ENCODE data around the gene PRMT3. TPM values are rescaled to one million over a fixed set of nuclear protein-coding genes. Genes with fewer than 3 reads are reported as not detected.

PRMT3 gene
- total and polyA plus RNA-seq, 2 donors (not counting 3 experiments of a cell fraction or from before 2014, with no cell fraction given) = 6.2 to 13.3 TPM

GRCh38 chr11:20342347-20343141, 45.0 kb upstream of the PRMT3 start:
- H3K4me1 ChIP-seq (ENCODE audit: control insufficient read depth, extremely low read depth, insufficient read depth, low read length) = no peaks in the 10 kb centered on the region
- TF ChIP-seq FOS (IDR thresholded peaks at IDR 0.05; ENCODE audit: borderline replicate concordance, insufficient read depth, low read length) = no peak
- no peak for TF ChIP-seq CTCF (IDR thresholded peaks at IDR 0.05; ENCODE audit: extremely low read depth in 1 of 2, insufficient read depth in 1 of 2, low read depth in 1 of 2, low read length in 2 of 2)
- TF ChIP-seq MAX (IDR thresholded peaks at IDR 0.05; ENCODE audit: insufficient read depth, insufficient read length) = no peak
- TF ChIP-seq POLR2AphosphoS5 (IDR thresholded peaks at IDR 0.05; ENCODE audit: insufficient read depth, low read depth, low read length) = no peak
- no peak for TF ChIP-seq GATA2 (IDR thresholded peaks at IDR 0.05; ENCODE audit: insufficient read depth, insufficient read length, low read depth, low read length)
- no peak for TF ChIP-seq JUN (IDR thresholded peaks at IDR 0.05; ENCODE audit: borderline replicate concordance, insufficient read depth, insufficient read length, low read depth)
- no peak for TF ChIP-seq POLR2A (IDR thresholded peaks at IDR 0.05; ENCODE audit: low read depth, low read length)
- no peak for TF ChIP-seq MYC (IDR thresholded peaks at IDR 0.05; ENCODE audit: low read depth, low read length)
- H3K4me3 ChIP-seq (replicated peaks in 1 of 3; ENCODE audit: insufficient read depth in 1 of 3, low read depth in 1 of 3, low read length in 3 of 3) = no peak overlapping the region
- no peak overlapping the region for H3K4me2 ChIP-seq (ENCODE audit: insufficient read depth, low read length)
- intact Hi-C loops (cut with micrococcal nuclease) (no loop called here), dilution Hi-C loops (cut with MboI; ENCODE audit: extremely low pct_ligation_motif_present, low sequenced_read_pairs) (no loop called here)
- no peak overlapping the region for H2AFZ ChIP-seq (ENCODE audit: low read depth, low read length)
- no peaks in the 10 kb centered on the region for H3K79me2 ChIP-seq (ENCODE audit: control insufficient read depth, insufficient read depth, low read length)
- POLR2A ChIA-PET = no interaction called here
- H4K20me1 ChIP-seq (replicated peaks; ENCODE audit: control insufficient read depth, extremely low read depth, insufficient read depth, low read length) = no peaks in the 10 kb centered on the region
- CTCF ChIA-PET = interaction anchor here (1.3 to 1.6 kb wide), 2 partner anchors 9 to 210 kb away, joined by 4 to 5 read pairs; no protein-coding TSS in a partner anchor
- no TSS peak for BruUV-seq (replicated peaks)
- DNase-seq (ENCODE audit: low read depth, low spot score) (no peak), FAIRE-seq (no peak)
- no peaks in the 10 kb centered on the region for H3K36me3 ChIP-seq (ENCODE audit: control insufficient read depth in 2 of 2, extremely low read depth in 1 of 2, insufficient read depth in 2 of 2, low read length in 2 of 2)
- H3K9me3 ChIP-seq (replicated peaks; ENCODE audit: control insufficient read depth, insufficient read depth, low read length) = no peaks in the 10 kb centered on the region
- peaks cover 38 to 40% of the 10 kb centered on the region in 2 experiments for H3K27me3 ChIP-seq (ENCODE audit: control insufficient read depth in 2 of 2, insufficient read depth in 2 of 2, low read length in 2 of 2)
- no peak overlapping the region for H3K27ac ChIP-seq (ENCODE audit: insufficient read depth, low read depth, low read length)
- no peak overlapping the region for H3K9ac ChIP-seq (replicated peaks; ENCODE audit: extremely low read depth, insufficient read depth, low read length)
- no peaks in the 10 kb centered on the region for H3K9me1 ChIP-seq (replicated peaks; ENCODE audit: control insufficient read depth, extremely low read depth, insufficient read depth, low read length)
